IgD-negative memory B cell (primary cell): ENCODE results near the gene GNAZ. TPM values are rescaled to one million over a fixed set of nuclear protein-coding genes. Genes with fewer than 3 reads are reported as not detected.
"Not testable (repeated sequence)": the region's sequence is repeated elsewhere in the genome, so short reads cannot be mapped to it uniquely, and the experiment has no call there.

ENCODE experiments used
- H3K27ac Mint-ChIP-seq, 3 donors: one replicate each; pipeline ENCODE4 v1.8.0; 2020 to 2022; ENCODE audit warnings: mild to moderate bottlenecking in 3 of 3, mixed read lengths in 3 of 3, moderate library complexity in 1 of 3
- H3K27me3 Mint-ChIP-seq: one replicate; pipeline ENCODE4 v1.8.0; 2021; ENCODE audit warnings: mixed read lengths
- H3K36me3 Mint-ChIP-seq: one replicate; pipeline ENCODE4 v1.8.0; 2020; ENCODE audit warnings: mild to moderate bottlenecking, mixed read lengths
- H3K4me1 Mint-ChIP-seq, 3 donors: one replicate each; pipeline ENCODE4 v1.8.0; 2020 to 2022; ENCODE audit warnings: mixed read lengths in 3 of 3, mild to moderate bottlenecking in 1 of 3
- H3K4me3 Mint-ChIP-seq, 4 donors: one replicate each; pipeline ENCODE4 v1.8.0; 2020 to 2022; ENCODE audit warnings: mild to moderate bottlenecking in 4 of 4, mixed read lengths in 4 of 4, moderate library complexity in 3 of 4
- H3K9me3 Mint-ChIP-seq, 3 donors: one replicate each; pipeline ENCODE4 v1.8.0; 2020 to 2021; ENCODE audit warnings: mixed read lengths in 3 of 3, mild to moderate bottlenecking in 1 of 3
- polyA plus RNA-seq: library from polyadenylated mRNA; unstranded; fragments of 300-500 nt; fragmentation: Illumina TruSeq; gene quantifications from one replicate; pipeline ENCODE4 v1.2.3, GENCODE V29; 2021

The GNAZ gene
- polyA plus RNA-seq, 1 donor from 2014 or later: 2.0 TPM

- peak overlapping the region in 3 of 4 donors; percentile 0 to 79 (median 30) for H3K4me3 Mint-ChIP-seq
These were observed 33.5 kb upstream of the GNAZ start for GRCh38 chr22:23036684-23037428.

GRCh38 chr22:23037429-23038333, 32.6 kb upstream of the GNAZ start:
- Mint-ChIP-seq H3K27ac (peak overlapping the region in 1 of 3 donors; percentile 80), H3K27me3 (peaks cover 2% of the 10 kb centered on the region), H3K9me3 (no peaks in the 10 kb centered on the region), H3K4me3 (no peak overlapping the region), H3K4me1 (peaks cover 24 to 26% (median 24%) of the 10 kb centered on the region in 3 donors), H3K36me3 (no peaks in the 10 kb centered on the region)

More at GRCh38 chr22:23036684-23037428, 33.5 kb upstream of the GNAZ start:
- Mint-ChIP-seq H3K4me1 (peaks cover 24 to 26% (median 24%) of the 10 kb centered on the region in 3 donors), H3K27me3 (peaks cover 2% of the 10 kb centered on the region), H3K9me3 (no peaks in the 10 kb centered on the region), H3K36me3 (no peaks in the 10 kb centered on the region), H3K27ac (peak overlapping the region in 1 of 3 donors; percentile 17)

GRCh38 chr22:23038334-23038642, 32.0 kb upstream of the GNAZ start:
- H3K4me3 Mint-ChIP-seq: no peak overlapping the region
- H3K27me3 Mint-ChIP-seq: peaks cover 2% of the 10 kb centered on the region
- H3K36me3 Mint-ChIP-seq: no peaks in the 10 kb centered on the region
- peaks cover 24 to 26% (median 24%) of the 10 kb centered on the region in 3 donors for H3K4me1 Mint-ChIP-seq
- peak overlapping the region in 1 of 3 donors; percentile 80 for H3K27ac Mint-ChIP-seq
- no peaks in the 10 kb centered on the region for H3K9me3 Mint-ChIP-seq

GRCh38 chr22:23038902-23039301, 31.4 kb upstream of the GNAZ start:
- no peaks in the 10 kb centered on the region for H3K9me3 Mint-ChIP-seq
- H3K36me3 Mint-ChIP-seq: no peaks in the 10 kb centered on the region
- H3K27me3 Mint-ChIP-seq: peaks cover 2% of the 10 kb centered on the region
- H3K4me1 Mint-ChIP-seq: peaks cover 24% of the 10 kb centered on the region in 3 donors
- H3K27ac Mint-ChIP-seq: no peak overlapping the region
- H3K4me3 Mint-ChIP-seq: no peak overlapping the region

- Mint-ChIP-seq H3K4me3 (no peak overlapping the region), H3K27ac (no peak overlapping the region), H3K36me3 (no peaks in the 10 kb centered on the region), H3K4me1 (peaks cover 0 to 7% (median 4%) of the 10 kb centered on the region in 3 donors), H3K9me3 (peaks cover 0 to 3% (median 0%) of the 10 kb centered on the region in 3 donors), H3K27me3 (no peaks in the 10 kb centered on the region)
These were observed 28.1 kb upstream of the GNAZ start for GRCh38 chr22:23042179-23042578.

GRCh38 chr22:23044570-23044969, 25.7 kb upstream of the GNAZ start:
- no peak overlapping the region for H3K4me3 Mint-ChIP-seq
- no peak overlapping the region for H3K27ac Mint-ChIP-seq
- H3K9me3 Mint-ChIP-seq: peaks cover 0 to 3% (median 0%) of the 10 kb centered on the region in 3 donors
- peaks cover 3% of the 10 kb centered on the region for H3K27me3 Mint-ChIP-seq
- no peaks in the 10 kb centered on the region for H3K36me3 Mint-ChIP-seq
- no peaks in the 10 kb centered on the region for H3K4me1 Mint-ChIP-seq

- H3K9me3 Mint-ChIP-seq: peaks cover 0 to 3% (median 0%) of the 10 kb centered on the region in 3 donors
- H3K36me3 Mint-ChIP-seq: no peaks in the 10 kb centered on the region
- no peak overlapping the region for H3K4me3 Mint-ChIP-seq
These were observed 24.9 kb upstream of the GNAZ start for GRCh38 chr22:23045461-23045860.

GRCh38 chr22:23047265-23047664, 23.1 kb upstream of the GNAZ start:
- Mint-ChIP-seq H3K27me3 (peaks cover 3% of the 10 kb centered on the region), H3K4me1 (peaks cover 0 to 5% (median 4%) of the 10 kb centered on the region in 3 donors), H3K4me3 (no peak overlapping the region), H3K27ac (no peak overlapping the region), H3K9me3 (peaks cover 0 to 3% (median 0%) of the 10 kb centered on the region in 3 donors), H3K36me3 (no peaks in the 10 kb centered on the region)

More at GRCh38 chr22:23045461-23045860, 24.9 kb upstream of the GNAZ start:
- Mint-ChIP-seq H3K27me3 (peaks cover 3% of the 10 kb centered on the region), H3K4me1 (peaks cover 0 to under 1% (median 0%) of the 10 kb centered on the region in 3 donors), H3K27ac (no peak overlapping the region)

GRCh38 chr22:23047742-23048141, 22.6 kb upstream of the GNAZ start:
- H3K27me3 Mint-ChIP-seq: peaks cover 3% of the 10 kb centered on the region
- H3K27ac Mint-ChIP-seq: no peak overlapping the region
- H3K4me3 Mint-ChIP-seq: no peak overlapping the region
- H3K4me1 Mint-ChIP-seq: peaks cover 0 to 5% (median 4%) of the 10 kb centered on the region in 3 donors
- H3K36me3 Mint-ChIP-seq: no peaks in the 10 kb centered on the region
- peaks cover 0 to 3% (median 0%) of the 10 kb centered on the region in 3 donors for H3K9me3 Mint-ChIP-seq

- peaks cover 5 to 17% (median 16%) of the 10 kb centered on the region in 3 donors for H3K4me1 Mint-ChIP-seq
- H3K4me3 Mint-ChIP-seq, H3K9me3 Mint-ChIP-seq, H3K36me3 Mint-ChIP-seq, H3K27me3 Mint-ChIP-seq, H3K27ac Mint-ChIP-seq: not testable (repeated sequence)
These were observed 19.8 kb upstream of the GNAZ start for GRCh38 chr22:23050546-23050945.

GRCh38 chr22:23053051-23053707, 17.1 kb upstream of the GNAZ start:
- H3K27ac Mint-ChIP-seq: no peak overlapping the region
- no peak overlapping the region for H3K4me3 Mint-ChIP-seq
- H3K36me3 Mint-ChIP-seq: peaks cover 2% of the 10 kb centered on the region
- peaks cover 2 to 12% (median 7%) of the 10 kb centered on the region in 3 donors for H3K9me3 Mint-ChIP-seq
- peaks cover 3% of the 10 kb centered on the region for H3K27me3 Mint-ChIP-seq
- H3K4me1 Mint-ChIP-seq: peaks cover 5 to 17% (median 16%) of the 10 kb centered on the region in 3 donors

GRCh38 chr22:23053912-23054530, 16.3 kb upstream of the GNAZ start:
- peaks cover 3% of the 10 kb centered on the region for H3K27me3 Mint-ChIP-seq

GRCh38 chr22:23054531-23055257, 15.6 kb upstream of the GNAZ start:
- Mint-ChIP-seq H3K36me3 (peaks cover 2% of the 10 kb centered on the region), H3K9me3 (peaks cover 2 to 12% (median 7%) of the 10 kb centered on the region in 3 donors), H3K27me3 (no peaks in the 10 kb centered on the region), H3K27ac (no peak overlapping the region), H3K4me3 (peak overlapping the region in 1 of 4 donors; percentile 73), H3K4me1 (peaks cover 5 to 17% (median 16%) of the 10 kb centered on the region in 3 donors)

More at GRCh38 chr22:23053912-23054530, 16.3 kb upstream of the GNAZ start:
- Mint-ChIP-seq H3K4me3 (peak overlapping the region in 2 of 4 donors; percentile 51 to 73), H3K4me1 (peaks cover 5 to 17% (median 16%) of the 10 kb centered on the region in 3 donors), H3K27ac (no peak overlapping the region), H3K36me3 (peaks cover 2% of the 10 kb centered on the region), H3K9me3 (peaks cover 2 to 12% (median 7%) of the 10 kb centered on the region in 3 donors)
